ENCODE measurements around the gene WTAP.

Gene WTAP

DNA sequence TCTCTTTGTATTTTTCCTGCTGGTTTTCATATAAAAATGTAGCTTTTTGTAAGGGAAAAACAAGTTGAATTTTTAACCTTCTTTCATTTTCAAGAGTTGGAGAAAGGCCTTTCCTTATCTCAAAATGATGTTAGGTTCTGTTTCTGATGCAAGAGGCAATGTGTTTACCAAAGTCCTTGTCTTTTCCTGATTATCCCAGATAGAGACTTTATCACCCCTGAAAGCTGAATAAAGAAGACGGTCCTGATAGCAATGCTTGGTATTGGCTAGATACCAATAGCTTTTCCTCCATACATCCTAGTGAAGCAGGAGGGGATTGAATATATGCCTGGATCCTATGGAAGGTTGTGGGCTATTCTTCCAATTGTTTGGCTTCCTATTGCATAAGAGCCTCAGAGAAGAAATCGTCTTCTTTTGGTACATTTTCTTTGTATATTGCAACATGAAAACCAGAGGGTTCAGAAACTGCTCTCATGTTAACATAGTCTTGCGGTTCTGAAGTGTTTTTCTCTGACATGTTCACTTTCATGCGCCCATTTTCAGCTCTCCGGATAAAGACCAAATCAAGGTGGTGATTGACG lies 78.2 kb downstream of the WTAP start:
- no peak for DNase-seq (ENCODE audit: low read depth in 2 of 2)

Data from stimulated activated CD8-positive, alpha-beta memory T cell treated with anti-CD3 and anti-CD28 coated beads, Interleukin-15, amount 100 ng/mL, for 48 hours (primary cell).